Retinal pigment epithelial cell (primary cell): ENCODE measurements around the gene MOSMO.

ENCODE experiments used
- DNase-seq: peaks from one replicate; pipeline ENCODE4 v3.0.0-alpha.2; 2010; ENCODE audit warnings: low read depth
- H3K4me3 ChIP-seq: 2 replicates; pipeline ENCODE4 v1.5.1; 2011; ENCODE audit warnings: mild to moderate bottlenecking, low read length, control low read depth, moderate library complexity
- CTCF ChIP-seq: conservative IDR thresholded peaks from 2 replicates; pipeline ENCODE4 v1.5.1; 2011; ENCODE audit warnings: low read depth, low read length, control low read depth, inconsistent platforms

MOSMO gene

GRCh38 chr16:22007509-22008214 is at the start of gene MOSMO:
Gene MOSMO, plus strand, starts transcription at chr16:22008111. Its CDS starts 191 bp downstream, at chr16:22008302.
- DNase-seq: no peak
- TF ChIP-seq CTCF: peak; percentile 15
- H3K4me3 ChIP-seq: peak within 1 kb of the TSS; percentile 84

GRCh38 chr16:21959050-21959449 is 48.9 kb upstream of the MOSMO start:
- TF ChIP-seq CTCF: no peak
- no peak for DNase-seq
- H3K4me3 ChIP-seq: no peak overlapping the region

- no peak for DNase-seq
- no peak overlapping the region for H3K4me3 ChIP-seq
- no peak for TF ChIP-seq CTCF
These were observed 45.4 kb upstream of the MOSMO start for GRCh38 chr16:21962475-21962874.

- no peak for DNase-seq
- no peak overlapping the region for H3K4me3 ChIP-seq
- TF ChIP-seq CTCF: no peak
These were observed 44.0 kb upstream of the MOSMO start for GRCh38 chr16:21963887-21964286.

- no peak for DNase-seq
- H3K4me3 ChIP-seq: no peak overlapping the region
- TF ChIP-seq CTCF: no peak
These were observed 43.6 kb upstream of the MOSMO start for GRCh38 chr16:21964353-21964752.

- no peak for DNase-seq
- TF ChIP-seq CTCF: no peak
- no peak overlapping the region for H3K4me3 ChIP-seq
These were observed 36.1 kb upstream of the MOSMO start for GRCh38 chr16:21971856-21972255.

- DNase-seq: no peak
- no peak for TF ChIP-seq CTCF
- no peak overlapping the region for H3K4me3 ChIP-seq
These were observed 34.0 kb upstream of the MOSMO start for GRCh38 chr16:21973945-21974344.
